GM19452 (cell line): ENCODE results near the gene ARSG.
"Not testable (repeated sequence)": the region's sequence is repeated elsewhere in the genome, so short reads cannot be mapped to it uniquely, and the experiment has no call there.

Experiments used
- ATAC-seq: cut with Tn5 transposase; IDR thresholded peaks from one replicate; pipeline ENCODE4 v1.9.1; 2021; ENCODE audit not compliant: unreplicated experiment

ARSG gene

GRCh38 chr17:68304706-68305105 is 13.4 kb downstream of the ARSG start:
- no peak for ATAC-seq

DNA sequence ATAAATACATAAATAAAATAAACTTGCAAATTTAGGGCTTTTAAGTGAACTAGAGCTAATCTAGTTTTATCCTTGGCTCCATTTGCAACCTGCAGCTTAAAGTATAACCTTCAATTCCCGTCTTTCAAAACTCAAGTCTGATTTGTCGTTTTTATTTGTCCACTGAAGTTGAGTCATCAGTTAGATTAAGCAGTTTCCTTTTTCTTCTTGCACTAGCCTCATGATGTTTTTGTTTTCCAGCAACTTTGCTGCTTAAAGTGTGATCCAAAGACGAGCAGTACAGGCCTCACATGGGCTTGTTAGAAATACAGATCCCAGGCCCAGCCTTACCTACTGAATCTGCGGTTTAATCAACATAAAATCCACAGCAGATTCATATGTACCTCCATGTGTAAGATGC is 13.8 kb downstream of the ARSG start:
- ATAC-seq = no peak

DNA sequence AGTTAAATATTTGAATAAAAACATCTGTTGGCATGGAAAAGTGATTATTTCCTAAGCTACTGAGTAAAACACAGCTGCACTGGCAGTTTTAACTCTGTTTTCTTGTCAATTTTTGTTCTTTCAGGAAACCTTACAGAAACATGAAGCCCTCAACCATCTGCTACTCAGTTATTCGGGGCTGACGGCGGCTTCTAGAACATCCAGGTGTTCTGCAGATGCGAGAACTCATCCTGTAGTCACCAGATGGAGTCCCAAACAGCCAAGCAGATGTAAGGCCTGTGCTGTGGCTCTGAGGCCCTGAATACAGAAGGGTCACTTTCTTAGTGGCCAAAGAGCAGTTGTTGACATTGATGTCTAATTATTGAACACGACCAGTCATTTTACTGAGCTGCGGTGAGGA is 15.5 kb downstream of the ARSG start:
- ATAC-seq = no peak

DNA sequence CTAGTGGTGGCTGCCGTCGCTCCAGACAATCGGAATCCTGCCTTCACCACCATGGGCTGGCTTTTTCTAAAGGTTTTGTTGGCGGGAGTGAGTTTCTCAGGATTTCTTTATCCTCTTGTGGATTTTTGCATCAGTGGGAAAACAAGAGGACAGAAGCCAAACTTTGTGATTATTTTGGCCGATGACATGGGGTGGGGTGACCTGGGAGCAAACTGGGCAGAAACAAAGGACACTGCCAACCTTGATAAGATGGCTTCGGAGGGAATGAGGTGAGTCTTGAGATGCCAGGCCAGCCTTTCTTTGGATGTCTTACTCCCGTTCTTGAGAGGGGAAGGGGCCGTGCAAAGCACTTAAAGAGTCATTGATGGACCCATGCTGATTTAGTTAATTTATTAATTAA is 16.1 kb downstream of the ARSG start:
- ATAC-seq = no peak

GRCh38 chr17:68308486-68308885 is 17.2 kb downstream of the ARSG start:
- ATAC-seq = not testable (repeated sequence)

DNA sequence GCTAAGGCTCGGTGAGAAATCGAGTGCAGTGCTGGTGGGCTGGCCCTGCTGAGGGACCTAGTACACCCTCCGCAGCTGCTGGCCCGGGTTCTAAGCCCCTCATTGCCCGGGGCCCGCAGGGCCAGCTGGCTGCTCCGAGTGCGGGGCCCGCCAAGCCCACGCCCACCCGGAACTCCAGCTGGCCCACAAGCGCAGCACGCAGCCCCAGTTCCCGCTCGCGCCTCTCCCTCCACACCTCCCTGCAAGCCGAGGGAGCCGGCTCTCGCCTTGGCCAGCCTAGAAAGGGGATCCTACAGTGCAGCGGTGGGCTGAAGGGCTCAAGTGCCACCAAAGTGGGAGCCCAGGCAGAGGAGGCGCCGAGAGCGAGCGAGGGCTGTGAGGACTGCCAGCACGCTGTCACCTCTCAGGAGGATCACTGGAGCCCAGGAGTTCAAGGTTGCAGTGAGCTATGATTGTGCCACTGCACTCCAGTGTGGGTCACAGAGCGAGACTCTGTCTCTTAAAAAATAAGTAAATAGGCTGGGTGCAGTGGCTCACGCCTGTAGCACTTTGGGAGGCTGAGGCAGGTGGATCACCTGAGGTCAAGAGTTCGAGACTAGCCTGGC is 17.9 kb downstream of the ARSG start:
- ATAC-seq = not testable (repeated sequence)

- ATAC-seq = no peak
Observed at GRCh38 chr17:68310152-68310551, 18.9 kb downstream of the ARSG start.

GRCh38 chr17:68314916-68315535 is 23.7 kb downstream of the ARSG start:
- ATAC-seq = no peak

GRCh38 chr17:68315930-68316329 is 24.6 kb downstream of the ARSG start:
- no peak for ATAC-seq

DNA sequence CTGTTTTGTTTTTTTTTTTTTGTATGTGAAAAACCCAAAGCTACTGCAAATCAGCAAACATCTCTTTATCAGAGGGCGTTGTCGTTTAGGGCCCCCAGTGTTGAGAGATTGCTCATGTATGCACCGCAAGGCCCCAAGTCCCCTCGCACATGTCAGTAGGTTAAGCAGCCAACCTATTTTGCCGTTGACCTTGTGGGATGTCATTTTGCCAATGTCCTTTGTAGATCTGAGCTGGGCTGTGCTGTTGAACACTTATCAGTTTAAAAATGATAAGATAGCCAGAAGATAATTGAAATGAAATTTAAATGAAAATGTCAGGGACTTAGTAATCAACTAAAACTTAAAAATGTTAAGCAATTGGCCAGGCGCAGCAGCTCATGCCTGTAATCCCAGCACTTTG is 26.2 kb downstream of the ARSG start:
- no peak for ATAC-seq

DNA sequence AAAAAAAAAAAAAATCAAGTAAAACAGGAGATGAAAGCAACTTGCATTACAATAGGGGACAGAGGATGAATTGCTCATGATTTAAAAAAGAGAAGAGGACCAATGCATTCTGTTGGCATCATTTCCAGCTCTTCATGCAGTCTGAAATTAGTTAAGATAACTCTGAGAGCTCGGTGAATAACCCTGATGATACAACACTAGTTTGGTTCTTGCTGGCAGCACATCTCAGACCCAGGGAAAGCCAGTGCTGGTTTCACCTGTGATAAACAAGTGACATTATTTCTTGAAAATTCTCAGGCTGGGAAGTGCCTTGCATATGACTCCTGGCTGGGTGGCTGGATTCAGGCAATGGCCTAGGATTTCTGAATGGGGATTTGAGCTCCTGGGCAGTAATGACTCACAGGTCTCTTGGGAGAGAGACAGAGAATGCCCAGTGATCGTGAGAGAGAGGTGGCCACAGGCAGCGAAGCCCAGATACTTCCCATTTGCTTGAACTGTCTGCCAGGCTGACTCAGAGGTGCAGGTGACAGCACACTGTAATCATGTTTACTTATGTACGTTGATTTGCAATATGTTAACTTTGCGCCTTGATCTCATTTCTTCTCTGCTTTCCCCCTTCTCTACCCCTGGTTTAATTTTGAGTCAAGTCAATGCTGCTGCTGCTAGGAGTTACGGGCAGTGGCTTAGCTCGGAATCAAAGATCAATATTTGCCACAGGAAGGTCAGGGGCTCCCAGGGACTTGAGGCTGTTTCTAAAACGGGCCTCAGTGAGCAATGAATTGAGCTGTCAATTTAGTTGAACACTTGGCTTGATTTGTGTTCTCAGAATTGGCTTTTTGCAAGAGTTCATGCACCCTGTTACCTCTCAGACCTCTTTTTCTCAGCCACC is 27.1 kb downstream of the ARSG start:
- no peak for ATAC-seq

DNA sequence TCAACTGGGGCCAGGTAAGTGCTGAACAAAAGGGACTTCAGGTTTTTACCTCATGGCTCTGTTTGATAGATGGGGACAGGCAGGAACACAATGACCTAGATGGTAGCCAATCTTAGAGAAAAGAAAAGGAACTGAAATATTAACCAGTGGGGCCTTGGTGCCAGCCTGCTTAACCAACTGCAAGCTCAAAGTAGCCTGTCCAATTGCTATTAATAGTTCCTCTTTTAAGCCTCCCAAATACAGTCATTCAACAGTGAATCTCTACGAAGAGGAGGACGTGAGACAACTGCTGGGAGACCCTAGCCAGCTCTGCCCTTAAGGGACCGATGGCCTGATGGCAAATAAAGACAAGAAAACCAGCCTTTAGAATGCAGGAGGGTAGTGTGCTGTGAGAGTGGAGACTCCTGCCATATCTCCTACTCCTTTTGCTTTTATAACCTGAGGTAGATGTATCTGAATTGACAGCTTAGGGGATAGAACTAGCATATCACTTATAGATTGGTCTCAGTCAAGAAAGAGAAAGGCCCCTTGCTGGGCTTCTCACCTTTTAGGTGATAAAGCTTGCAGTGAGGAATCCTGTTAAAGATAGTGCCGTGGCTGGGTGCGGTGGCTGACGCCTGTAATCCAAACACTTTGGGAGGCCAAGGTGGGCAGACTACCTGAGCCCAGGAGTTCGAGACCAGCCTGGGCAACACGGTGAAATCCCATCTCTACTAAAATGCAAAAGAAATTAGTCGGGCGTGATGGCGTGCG is 28.3 kb downstream of the ARSG start:
- ATAC-seq = no peak

- no peak for ATAC-seq
Observed at GRCh38 chr17:68320311-68320865, 29.1 kb downstream of the ARSG start.

DNA sequence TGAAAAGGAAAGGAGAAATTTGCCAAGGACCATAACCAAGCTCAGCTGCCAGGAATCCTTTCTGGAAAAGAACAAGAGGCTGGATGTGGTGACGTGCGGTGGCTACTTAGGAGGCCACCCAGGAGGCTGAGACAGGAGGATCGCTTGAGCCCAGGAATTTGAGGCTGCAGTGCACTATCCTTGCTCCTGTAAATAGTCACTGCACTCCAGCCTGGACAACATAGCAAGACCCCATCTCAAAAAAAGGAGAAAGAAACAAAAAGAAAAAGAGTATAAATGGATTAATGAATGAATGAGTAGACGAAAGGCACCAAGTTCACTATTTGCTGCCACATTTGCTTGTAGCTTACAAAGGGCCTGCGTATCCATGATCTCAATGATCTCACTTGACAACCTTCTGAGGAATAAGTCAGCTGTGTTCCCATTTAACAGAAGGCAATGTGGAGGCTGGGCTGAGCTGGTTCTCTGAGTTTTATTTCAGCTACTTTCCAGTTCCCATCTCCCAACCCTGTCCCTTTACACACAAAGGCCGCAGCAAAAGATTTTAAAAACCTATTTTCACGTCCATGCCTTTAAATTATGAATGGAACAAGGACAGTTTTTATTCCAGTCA is 29.8 kb downstream of the ARSG start:
- ATAC-seq = no peak

DNA sequence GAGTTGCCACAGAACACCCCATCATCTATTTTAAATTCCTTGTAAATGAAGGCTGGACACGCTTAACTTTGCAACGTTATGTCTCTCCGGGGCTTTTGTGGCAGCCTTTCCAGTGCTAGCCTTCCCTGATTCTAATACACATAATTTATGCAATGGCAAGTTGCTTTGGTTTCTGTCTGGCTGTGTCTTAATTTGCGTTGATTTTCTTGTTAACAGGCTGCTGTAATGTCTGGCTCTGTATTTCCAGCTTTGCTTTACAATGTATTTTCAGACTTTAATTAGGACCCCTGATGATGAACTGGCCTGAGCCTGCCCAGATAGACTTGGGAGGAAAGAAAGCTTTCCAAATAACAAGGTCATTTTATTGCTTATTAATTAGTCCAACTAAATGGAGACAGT is 30.3 kb downstream of the ARSG start:
- ATAC-seq = no peak

GRCh38 chr17:68322630-68323029 is 31.3 kb downstream of the ARSG start:
- no peak for ATAC-seq

DNA sequence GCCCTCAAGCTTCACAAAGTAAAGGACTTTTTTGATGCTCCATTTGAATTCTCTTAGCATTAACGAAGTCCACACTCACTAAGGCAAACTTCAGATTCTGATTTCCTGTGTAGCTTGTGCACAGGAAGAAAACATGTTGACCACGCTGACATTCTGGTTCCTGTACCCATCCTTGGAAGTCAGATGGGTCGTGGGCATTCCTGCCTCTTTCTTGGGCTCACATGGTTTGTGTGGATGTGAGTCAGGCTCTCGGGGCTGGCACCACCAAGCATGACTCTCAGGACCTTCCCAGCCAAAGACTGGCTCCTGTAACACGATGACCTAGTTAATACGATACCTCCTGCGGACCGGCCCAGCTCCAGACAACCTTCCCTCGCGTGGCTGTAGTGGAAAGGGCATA is 32.8 kb downstream of the ARSG start:
- ATAC-seq = no peak

DNA sequence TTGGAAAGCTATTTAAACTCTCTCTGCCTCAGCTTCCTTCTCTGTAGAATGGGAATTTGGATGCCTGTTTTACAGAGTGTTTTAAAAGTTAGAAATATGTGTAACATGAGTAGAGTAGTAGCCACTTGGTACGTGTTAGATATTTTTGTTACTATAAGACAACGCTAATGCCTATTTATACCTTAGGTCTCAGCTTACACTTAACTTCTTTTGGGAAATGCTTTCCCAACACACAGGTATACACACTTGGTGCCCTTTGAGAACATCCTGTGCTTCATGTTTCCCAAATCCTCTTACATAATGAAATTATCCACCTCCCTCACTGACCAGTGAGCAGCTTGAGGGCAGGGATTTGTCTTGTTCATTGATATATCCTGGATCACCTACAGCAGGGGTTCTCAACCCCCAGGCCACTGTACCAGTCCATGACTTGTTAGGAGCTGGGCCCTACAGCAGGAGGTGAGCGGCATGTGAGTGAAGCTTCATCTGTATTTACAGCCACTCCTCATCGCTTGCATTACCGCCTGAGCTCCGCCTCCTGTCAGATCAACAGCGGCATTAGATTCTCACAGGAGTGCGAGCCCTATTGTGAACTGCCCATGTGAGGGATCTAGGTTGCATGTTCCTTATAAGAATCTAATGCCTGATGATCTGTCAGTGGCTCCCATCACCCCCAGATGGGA is 33.5 kb downstream of the ARSG start:
- ATAC-seq = no peak

GRCh38 chr17:68325961-68326360 is 34.7 kb downstream of the ARSG start:
- ATAC-seq = no peak

DNA sequence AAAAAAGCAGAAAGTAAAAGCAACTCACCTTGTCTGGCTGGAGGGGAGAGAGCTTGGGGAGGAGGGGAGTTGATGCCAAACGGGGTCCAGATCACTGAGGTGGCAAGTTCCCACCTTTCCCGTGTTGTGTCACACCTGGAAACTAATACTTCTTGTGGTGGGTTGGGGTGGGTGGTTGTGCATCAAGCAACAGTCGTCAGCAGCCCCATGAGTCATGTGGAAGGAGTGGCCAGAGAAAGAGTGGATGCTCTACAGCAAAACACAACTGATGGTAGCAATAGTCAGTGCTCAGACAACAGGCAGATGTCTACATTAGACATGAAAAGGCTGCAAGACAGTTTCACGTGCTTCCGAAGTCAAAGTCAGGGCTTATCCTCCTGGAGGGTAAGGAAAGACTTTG is 35.4 kb downstream of the ARSG start:
- ATAC-seq = no peak
